ENCODE results near the gene USP30. TPM values are rescaled to one million over a fixed set of nuclear protein-coding genes. Genes with fewer than 3 reads are reported as not detected.

Gene USP30
- total and polyA plus RNA-seq, 9 of the 15 experiments (the other 6 are each of a cell fraction or from before 2014, with no cell fraction given): 1.4 to 15.2 (median 7.0) TPM

GRCh38 chr12:109020796-109021380, 31.5 kb upstream of the USP30 start, which contains the start of gene SVOP (continued):
- TF ChIP-seq GABPB1 (CRISPR knock-in tag; IDR thresholded peaks at IDR 0.05) (peak; percentile 86), E2F4 (CRISPR knock-in tag; IDR thresholded peaks at IDR 0.05; ENCODE audit: low read depth) (0 out of 2 replicates have a peak, but pooled peaks have one; percentile 57), TCFL5 (CRISPR knock-in tag; conservative IDR thresholded peaks at IDR 0.05) (no peak), KDM2B (CRISPR knock-in tag; IDR thresholded peaks at IDR 0.05) (no peak), ELF4 (CRISPR knock-in tag; IDR thresholded peaks at IDR 0.05) (no peak), SRSF3 (IDR thresholded peaks at IDR 0.05; ENCODE audit: insufficient read depth, low read length) (no peak), SMC3 (conservative IDR thresholded peaks at IDR 0.05; ENCODE audit: insufficient read depth, low read depth, low read length) (0 out of 2 replicates have a peak, but pooled peaks have one; percentile 15), AFF1 (IDR thresholded peaks at IDR 0.05; ENCODE audit: low read depth in 1 of 2, partially characterized antibody in 2 of 2) (peak in 1 of 2 experiments; percentile 73), RCOR1 (IDR thresholded peaks at IDR 0.05; ENCODE audit: borderline replicate concordance in 1 of 2, low read depth in 2 of 2, low read length in 2 of 2) (peak in 1 of 2 experiments; percentile 84; a peak in 2 of 4 replicates), NFRKB (IDR thresholded peaks at IDR 0.05; ENCODE audit: low read depth) (no peak), USF2 (CRISPR knock-in tag; IDR thresholded peaks at IDR 0.05) (peak; percentile 19; the same call in 1 of the 2 replicates), CSDE1 (IDR thresholded peaks at IDR 0.05) (no peak), NELFE (IDR thresholded peaks at IDR 0.05; ENCODE audit: insufficient read depth, insufficient read length) (no peak), HDAC8 (tag; IDR thresholded peaks at IDR 0.05) (no peak), ETV6 (IDR thresholded peaks at IDR 0.05; ENCODE audit: borderline replicate concordance in 1 of 2, low read depth in 2 of 2, low read length in 1 of 2) (no peak), ETV6 (CRISPR knock-in tag; IDR thresholded peaks at IDR 0.05; ENCODE audit: borderline replicate concordance) (0 out of 2 replicates have a peak, but pooled peaks have one; percentile 35), NR2C2 (CRISPR knock-in tag; IDR thresholded peaks at IDR 0.05) (peak; percentile 82), NR2C2 (tag; IDR thresholded peaks at IDR 0.05) (no peak), SNRNP70 (optimal IDR thresholded peaks at IDR 0.05; ENCODE audit: low read depth, low read length) (no peak), ZNF143 (CRISPR knock-in tag; IDR thresholded peaks at IDR 0.05) (no peak), CBFA2T3 (IDR thresholded peaks at IDR 0.05) (no peak), EWSR1 (IDR thresholded peaks at IDR 0.05; ENCODE audit: borderline replicate concordance, low read depth, partially characterized antibody) (no peak), MYNN (IDR thresholded peaks at IDR 0.05) (no peak), MYNN (CRISPR knock-in tag; IDR thresholded peaks at IDR 0.05) (no peak)

Measured in K562 (cell line).